ENCODE results near the gene DNAJA4.

The DNAJA4 gene

DNA sequence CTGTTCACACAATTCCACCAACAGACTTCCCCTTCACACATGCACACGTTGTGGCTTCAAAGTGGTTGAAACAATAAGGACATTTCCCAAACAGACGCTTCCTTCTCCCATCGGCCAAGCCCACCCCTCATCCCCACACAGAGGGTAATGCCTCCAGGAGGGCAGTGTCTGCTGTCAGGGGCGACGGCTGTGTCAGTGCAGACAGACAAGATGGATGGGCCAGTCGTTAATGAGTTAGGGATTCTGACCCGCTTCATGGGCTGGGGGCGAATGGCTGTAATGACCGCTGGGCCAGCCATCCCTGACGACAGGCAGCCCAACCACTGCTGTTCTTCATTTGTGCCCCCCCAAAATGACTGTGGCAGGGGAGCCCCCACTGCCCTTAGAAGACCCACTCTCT lies 55.2 kb downstream of the DNAJA4 start:
- TF ChIP-seq, protein P1, sequence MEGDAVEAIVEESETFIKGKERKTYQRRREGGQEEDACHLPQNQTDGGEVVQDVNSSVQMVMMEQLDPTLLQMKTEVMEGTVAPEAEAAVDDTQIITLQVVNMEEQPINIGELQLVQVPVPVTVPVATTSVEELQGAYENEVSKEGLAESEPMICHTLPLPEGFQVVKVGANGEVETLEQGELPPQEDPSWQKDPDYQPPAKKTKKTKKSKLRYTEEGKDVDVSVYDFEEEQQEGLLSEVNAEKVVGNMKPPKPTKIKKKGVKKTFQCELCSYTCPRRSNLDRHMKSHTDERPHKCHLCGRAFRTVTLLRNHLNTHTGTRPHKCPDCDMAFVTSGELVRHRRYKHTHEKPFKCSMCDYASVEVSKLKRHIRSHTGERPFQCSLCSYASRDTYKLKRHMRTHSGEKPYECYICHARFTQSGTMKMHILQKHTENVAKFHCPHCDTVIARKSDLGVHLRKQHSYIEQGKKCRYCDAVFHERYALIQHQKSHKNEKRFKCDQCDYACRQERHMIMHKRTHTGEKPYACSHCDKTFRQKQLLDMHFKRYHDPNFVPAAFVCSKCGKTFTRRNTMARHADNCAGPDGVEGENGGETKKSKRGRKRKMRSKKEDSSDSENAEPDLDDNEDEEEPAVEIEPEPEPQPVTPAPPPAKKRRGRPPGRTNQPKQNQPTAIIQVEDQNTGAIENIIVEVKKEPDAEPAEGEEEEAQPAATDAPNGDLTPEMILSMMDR (IDR thresholded peaks at IDR 0.05; ENCODE audit: borderline replicate concordance, extremely low read depth, low read length, poor library complexity, severe bottlenecking): no peak
- no peak for TF ChIP-seq EZH2 (IDR thresholded peaks at IDR 0.05; ENCODE audit: borderline replicate concordance, low read depth, low read length, severe bottlenecking)
- Histone ChIP-seq H3K4me2 (ENCODE audit: insufficient read depth, low read length) (no peak overlapping the region), H3K9ac (ENCODE audit: low read depth, low read length) (no peak overlapping the region), H3K36me3 (ENCODE audit: insufficient read depth, low read length) (no peaks in the 10 kb centered on the region), H4K20me1 (ENCODE audit: insufficient read depth, low read length) (no peaks in the 10 kb centered on the region), H3K4me1 (ENCODE audit: insufficient read depth, low read length) (no peaks in the 10 kb centered on the region), H3K27ac (ENCODE audit: low read length) (no peak overlapping the region), H2AFZ (ENCODE audit: low read depth, low read length) (no peak overlapping the region), H3K79me2 (ENCODE audit: insufficient read depth, low read length) (no peaks in the 10 kb centered on the region), H3K9me3 (ENCODE audit: insufficient read depth, low read length, severe bottlenecking) (no peaks in the 10 kb centered on the region), H3K27me3 (ENCODE audit: insufficient read depth, low read length, poor library complexity) (no peaks in the 10 kb centered on the region), H3K4me3 (ENCODE audit: low read depth in 1 of 2, low read length in 2 of 2) (no peak overlapping the region)
- DNase-seq: no peak
- no peak for ATAC-seq (ENCODE audit: insufficient read depth, low read depth)

DNA sequence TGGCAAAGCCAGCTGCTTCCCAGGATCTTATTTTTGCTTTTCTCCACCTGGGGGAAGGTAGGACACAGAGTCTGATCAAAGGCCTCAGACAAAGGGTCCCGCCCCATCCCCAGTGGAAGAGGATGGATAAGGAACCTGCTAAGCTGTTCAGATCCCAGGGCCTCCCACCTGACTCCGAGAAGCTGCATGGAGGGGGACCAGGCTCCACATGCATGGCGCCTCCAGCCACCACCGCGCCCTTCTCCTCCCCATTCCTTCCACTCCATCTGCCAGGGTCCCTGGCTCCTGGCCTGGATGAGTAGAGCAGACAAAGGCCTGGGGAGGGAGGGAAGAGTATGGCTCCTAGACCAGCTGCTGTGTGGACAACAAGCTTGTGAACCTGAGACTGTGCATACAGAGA lies 55.8 kb downstream of the DNAJA4 start:
- no peaks in the 10 kb centered on the region for H3K27me3 ChIP-seq (ENCODE audit: insufficient read depth, low read length, poor library complexity)
- H2AFZ ChIP-seq (ENCODE audit: low read depth, low read length): no peak overlapping the region
- no peak overlapping the region for H3K4me2 ChIP-seq (ENCODE audit: insufficient read depth, low read length)
- no peaks in the 10 kb centered on the region for H4K20me1 ChIP-seq (ENCODE audit: insufficient read depth, low read length)
- no peaks in the 10 kb centered on the region for H3K36me3 ChIP-seq (ENCODE audit: insufficient read depth, low read length)
- no peaks in the 10 kb centered on the region for H3K9me3 ChIP-seq (ENCODE audit: insufficient read depth, low read length, severe bottlenecking)
- TF ChIP-seq, protein P1 (IDR thresholded peaks at IDR 0.05; ENCODE audit: borderline replicate concordance, extremely low read depth, low read length, poor library complexity, severe bottlenecking): no peak
- no peak overlapping the region for H3K27ac ChIP-seq (ENCODE audit: low read length)
- ATAC-seq (ENCODE audit: insufficient read depth, low read depth) (no peak), DNase-seq (no peak)
- no peak overlapping the region for H3K9ac ChIP-seq (ENCODE audit: low read depth, low read length)
- no peaks in the 10 kb centered on the region for H3K4me1 ChIP-seq (ENCODE audit: insufficient read depth, low read length)
- H3K4me3 ChIP-seq (ENCODE audit: low read depth in 1 of 2, low read length in 2 of 2): no peak overlapping the region
- H3K79me2 ChIP-seq (ENCODE audit: insufficient read depth, low read length): no peaks in the 10 kb centered on the region

DNA sequence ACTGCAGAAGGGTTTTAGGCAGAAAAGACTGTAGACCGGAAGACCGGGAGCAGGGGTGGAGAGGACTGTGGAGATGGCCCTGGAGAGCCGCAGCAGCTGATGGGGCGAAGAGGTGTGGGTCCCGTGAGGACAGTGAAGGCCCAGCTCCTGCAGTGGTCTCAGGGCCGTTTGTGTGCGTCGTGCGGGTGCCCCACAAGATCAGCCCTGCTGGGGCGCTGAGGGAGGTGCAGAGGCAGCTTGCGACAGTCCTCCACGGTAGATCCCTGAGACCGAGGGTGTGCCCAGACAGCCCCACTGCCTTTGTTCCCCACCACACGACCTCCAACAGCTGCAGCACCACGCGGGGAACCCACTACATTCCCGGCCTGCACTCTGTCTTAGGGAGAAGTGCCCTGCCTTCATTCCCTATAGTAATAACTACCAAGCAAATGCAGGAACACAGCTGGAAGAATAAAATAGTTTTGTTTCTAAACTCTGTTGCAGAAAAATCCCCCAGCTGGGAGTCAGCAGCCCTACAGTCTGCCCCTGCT lies 56.7 kb downstream of the DNAJA4 start:
- Histone ChIP-seq H3K4me1 (ENCODE audit: insufficient read depth, low read length) (no peaks in the 10 kb centered on the region), H3K79me2 (ENCODE audit: insufficient read depth, low read length) (no peaks in the 10 kb centered on the region), H3K9me3 (ENCODE audit: insufficient read depth, low read length, severe bottlenecking) (no peaks in the 10 kb centered on the region), H3K4me3 (ENCODE audit: low read depth in 1 of 2, low read length in 2 of 2) (no peak overlapping the region), H3K27ac (ENCODE audit: low read length) (no peak overlapping the region), H2AFZ (ENCODE audit: low read depth, low read length) (no peak overlapping the region), H3K9ac (ENCODE audit: low read depth, low read length) (no peak overlapping the region), H3K27me3 (ENCODE audit: insufficient read depth, low read length, poor library complexity) (no peaks in the 10 kb centered on the region), H3K4me2 (ENCODE audit: insufficient read depth, low read length) (no peak overlapping the region), H3K36me3 (ENCODE audit: insufficient read depth, low read length) (no peaks in the 10 kb centered on the region), H4K20me1 (ENCODE audit: insufficient read depth, low read length) (no peaks in the 10 kb centered on the region)
- no peak for TF ChIP-seq EZH2 (IDR thresholded peaks at IDR 0.05; ENCODE audit: borderline replicate concordance, low read depth, low read length, severe bottlenecking)
- TF ChIP-seq, protein P1 (IDR thresholded peaks at IDR 0.05; ENCODE audit: borderline replicate concordance, extremely low read depth, low read length, poor library complexity, severe bottlenecking): no peak
- no peak for DNase-seq
- ATAC-seq (ENCODE audit: insufficient read depth, low read depth): no peak

DNA sequence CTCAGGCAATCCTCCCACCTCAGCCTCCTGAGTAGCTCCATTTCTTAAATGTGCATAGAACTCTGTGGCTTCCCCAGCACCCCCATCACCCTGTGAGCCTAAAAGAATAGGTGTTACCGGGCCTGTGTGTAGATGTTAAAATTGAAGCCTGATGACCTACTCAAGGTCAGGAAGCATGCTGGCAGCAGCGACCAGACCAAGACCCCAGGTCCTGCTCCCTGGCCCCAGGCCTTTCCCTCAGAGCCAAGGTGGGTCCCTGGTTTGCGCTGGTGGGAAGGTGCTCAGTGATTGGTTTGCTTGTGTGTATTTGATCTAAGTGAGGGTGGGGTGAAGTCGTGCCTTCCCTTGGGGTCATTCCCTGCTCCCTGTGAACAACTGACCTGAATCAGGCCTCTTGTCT lies 57.4 kb downstream of the DNAJA4 start:
- Histone ChIP-seq H3K36me3 (ENCODE audit: insufficient read depth, low read length) (no peaks in the 10 kb centered on the region), H3K4me2 (ENCODE audit: insufficient read depth, low read length) (no peak overlapping the region), H3K27ac (ENCODE audit: low read length) (no peak overlapping the region), H3K79me2 (ENCODE audit: insufficient read depth, low read length) (no peaks in the 10 kb centered on the region), H3K4me1 (ENCODE audit: insufficient read depth, low read length) (no peaks in the 10 kb centered on the region), H2AFZ (ENCODE audit: low read depth, low read length) (no peak overlapping the region), H3K4me3 (ENCODE audit: low read depth in 1 of 2, low read length in 2 of 2) (no peak overlapping the region), H4K20me1 (ENCODE audit: insufficient read depth, low read length) (no peaks in the 10 kb centered on the region), H3K9ac (ENCODE audit: low read depth, low read length) (no peak overlapping the region), H3K27me3 (ENCODE audit: insufficient read depth, low read length, poor library complexity) (no peaks in the 10 kb centered on the region), H3K9me3 (ENCODE audit: insufficient read depth, low read length, severe bottlenecking) (no peaks in the 10 kb centered on the region)
- DNase-seq: no peak
- ATAC-seq (ENCODE audit: insufficient read depth, low read depth): no peak
- TF ChIP-seq, protein P1 (IDR thresholded peaks at IDR 0.05; ENCODE audit: borderline replicate concordance, extremely low read depth, low read length, poor library complexity, severe bottlenecking): no peak
- TF ChIP-seq EZH2 (IDR thresholded peaks at IDR 0.05; ENCODE audit: borderline replicate concordance, low read depth, low read length, severe bottlenecking): no peak

Measured in DND-41 (cell line).